HCT116 (cell line): ENCODE results near the gene SH3GLB2. TPM values are rescaled to one million over a fixed set of nuclear protein-coding genes. Genes with fewer than 3 reads are reported as not detected.

Experiments
- ATAC-seq: fragments of 200-7000 bp; cut with Tn5 transposase; 2 replicates; pipeline ENCODE4 v1.9.1; 2020; ENCODE audit warnings: mild to moderate bottlenecking, moderate library complexity
- BruUV-seq: library from RNA; stranded (reverse); fragments of 400-500 nt; replicated peaks from 2 replicates; lab custom pipeline; 2021; lab: Mats Ljungman, UMichigan
- CTCF ChIA-PET: fragments of 300-600 bp; sonication (Branson Sonifier 250); formaldehyde crosslinking; loops from one replicate; lab custom pipeline; 2021; ENCODE audit warnings: antibody characterized with exemption; lab: Charles Lee
- POLR2A ChIA-PET: fragments of 300-600, 350-600 bp; sonication (Branson Sonifier 250); formaldehyde crosslinking; loops from one replicate; lab custom pipeline; 2021; ENCODE audit warnings: antibody characterized with exemption; lab: Charles Lee
- RAD21 ChIA-PET, 2 experiments: fragments of 300-600 bp; sonication (Branson Sonifier 250); formaldehyde crosslinking; loops; one replicate each; lab custom pipeline; 2023; ENCODE audit warnings: low total read pairs in 2 of 2; ENCODE audit not compliant: uncharacterized antibody in 2 of 2, unreplicated experiment in 2 of 2, low non-redundant PET in 1 of 2; lab: Charles Lee
- DNase-seq: peaks from one replicate; pipeline ENCODE4 v3.0.0-alpha.2; 2010; ENCODE audit warnings: low read depth, low spot score
- H2AFZ ChIP-seq: fragments of 200-600 bp; shearing (Covaris generic), sonication (generic); 2 replicates; pipeline ENCODE4 v1.6.1; 2017; ENCODE audit warnings: low read depth, mixed run types, mixed read lengths, antibody characterized with exemption, low read length; ENCODE audit not compliant: poor library complexity, severe bottlenecking
- H3K27ac ChIP-seq: 2 replicates; pipeline ENCODE4 v1.5.1; 2012; ENCODE audit warnings: low read depth, low read length
- H3K27me3 ChIP-seq: fragments of 200-600 bp; sonication (generic); 2 replicates; pipeline ENCODE4 v1.6.1; 2016; ENCODE audit warnings: mixed run types, low read length, mixed read lengths; ENCODE audit not compliant: insufficient read depth
- H3K36me3 ChIP-seq, 2 experiments: fragments of 200-500 bp in 1 of 2; fragments of 200-600 bp in 1 of 2; sonication (Bioruptor generic) in 1 of 2; sonication (generic) in 1 of 2; 2 replicates each; pipeline versions ENCODE4 v1.5.1 to v1.6.1; 2014 to 2016; ENCODE audit warnings: low read length in 2 of 2, inconsistent platforms in 1 of 2, mixed read lengths in 1 of 2, mixed run types in 1 of 2; ENCODE audit not compliant: insufficient read depth in 2 of 2, control insufficient read depth in 1 of 2
- H3K4me1 ChIP-seq, 2 experiments: fragments of 200-600 bp in 1 of 2; sonication (generic) in 1 of 2; 2 replicates each; pipeline versions ENCODE4 v1.5.1 to v1.6.1; 2012 to 2017; ENCODE audit warnings: low read length in 2 of 2, inconsistent platforms in 1 of 2, mild to moderate bottlenecking in 1 of 2, mixed read lengths in 1 of 2, mixed run types in 1 of 2, moderate library complexity in 1 of 2; ENCODE audit not compliant: insufficient read depth in 2 of 2, control insufficient read depth in 1 of 2
- H3K4me2 ChIP-seq: fragments of 200-600 bp; sonication (generic); 2 replicates; pipeline ENCODE4 v1.6.1; 2017; ENCODE audit warnings: mixed run types, low read length, mixed read lengths
- H3K4me3 ChIP-seq, 2 experiments: fragments of 200-600 bp in 1 of 2; sonication (generic) in 1 of 2; replicated peaks in 1 of 2; 2 replicates each; pipeline ENCODE4 v1.5.1; 2011 to 2016; ENCODE audit warnings: low read length in 2 of 2, control low read depth in 1 of 2, low read depth in 1 of 2, mild to moderate bottlenecking in 1 of 2, mixed read lengths in 1 of 2, mixed run types in 1 of 2
- H3K79me2 ChIP-seq: fragments of 200-600 bp; sonication (generic); 2 replicates; pipeline ENCODE4 v1.6.1; 2017; ENCODE audit warnings: mild to moderate bottlenecking, mixed run types, low read length, moderate library complexity, mixed read lengths; ENCODE audit not compliant: insufficient read depth
- H3K9ac ChIP-seq: fragments of 200-600 bp; sonication (generic); 2 replicates; pipeline ENCODE4 v1.6.1; 2016; ENCODE audit warnings: low read length, mixed read lengths
- H3K9me2 ChIP-seq: fragments of 200-600 bp; sonication (generic), shearing (Covaris generic); 2 replicates; pipeline ENCODE4 v1.6.1; 2017; ENCODE audit warnings: mixed run types, mild to moderate bottlenecking, moderate library complexity; ENCODE audit not compliant: insufficient read depth
- H3K9me3 ChIP-seq, 2 experiments: fragments of 200-500 bp in 1 of 2; fragments of 200-600 bp in 1 of 2; sonication (Bioruptor generic) in 1 of 2; sonication (generic) in 1 of 2; 2 replicates each; pipeline ENCODE4 v1.6.1; 2014 to 2017; ENCODE audit warnings: low read length in 2 of 2, mixed read lengths in 2 of 2, inconsistent platforms in 1 of 2, low read depth in 1 of 2, mild to moderate bottlenecking in 1 of 2, mixed run types in 1 of 2, moderate library complexity in 1 of 2; ENCODE audit not compliant: control insufficient read depth in 1 of 2, insufficient read depth in 1 of 2
- H4K20me1 ChIP-seq: fragments of 200-600 bp; sonication (generic), shearing (Covaris generic); 2 replicates; pipeline ENCODE4 v1.6.1; 2017; ENCODE audit warnings: mixed run types, mild to moderate bottlenecking, moderate library complexity; ENCODE audit not compliant: insufficient read depth
- CBX3 ChIP-seq: IDR thresholded peaks from 2 replicates; pipeline ENCODE4 v1.6.1; 2012; ENCODE audit warnings: low read depth
- CEBPB ChIP-seq: IDR thresholded peaks from 2 replicates; pipeline ENCODE4 v1.6.1; 2012; ENCODE audit warnings: low read depth
- EGR1 ChIP-seq: IDR thresholded peaks from 2 replicates; pipeline ENCODE4 v1.6.1; 2012; ENCODE audit warnings: low read depth
- ELF1 ChIP-seq: IDR thresholded peaks from 2 replicates; pipeline ENCODE4 v1.6.1; 2012; ENCODE audit warnings: low read depth, borderline replicate concordance
- EZH2 ChIP-seq: fragments of 200-600 bp; sonication (generic); IDR thresholded peaks from 2 replicates; pipeline ENCODE4 v1.6.1; 2017; ENCODE audit warnings: antibody characterized with exemption, mixed run types
- FOSL1 ChIP-seq: IDR thresholded peaks from 2 replicates; pipeline ENCODE4 v1.6.1; 2012; ENCODE audit warnings: low read depth
- JUND ChIP-seq: IDR thresholded peaks from 2 replicates; pipeline ENCODE4 v1.6.1; 2012
- POLR2A ChIP-seq: IDR thresholded peaks from 2 replicates; pipeline ENCODE4 v1.7.0; 2011; ENCODE audit warnings: borderline replicate concordance; ENCODE audit not compliant: insufficient read depth, insufficient read length; ENCODE audit errors: extremely low read depth
- POLR2AphosphoS5 ChIP-seq: IDR thresholded peaks from 2 replicates; pipeline ENCODE4 v1.6.1; 2011; ENCODE audit warnings: mild to moderate bottlenecking, low read depth, low read length, moderate library complexity
- RAD21 ChIP-seq: IDR thresholded peaks from 2 replicates; pipeline ENCODE4 v1.6.1; 2012; ENCODE audit warnings: low read depth, mild to moderate bottlenecking
- SIN3A ChIP-seq: IDR thresholded peaks from 2 replicates; pipeline ENCODE4 v1.6.1; 2012; ENCODE audit warnings: low read depth
- SRF ChIP-seq: IDR thresholded peaks from 2 replicates; pipeline ENCODE4 v1.6.1; 2012; ENCODE audit warnings: low read depth
- YY1 ChIP-seq: IDR thresholded peaks from 2 replicates; pipeline ENCODE4 v1.6.1; 2011; ENCODE audit warnings: low read length, low read depth, moderate library complexity, mild to moderate bottlenecking; ENCODE audit not compliant: insufficient replicate concordance; ENCODE audit errors: extremely low read depth
- intact Hi-C: fragments of 100-400 bp; cut with micrococcal nuclease; formaldehyde crosslinking; loops from 2 replicates; pipeline ENCODE4 v1.10.0; 2022
- total RNA-seq: library from RNA; stranded (reverse); gene quantifications from one replicate; pipeline ENCODE4 v1.2.1, GENCODE V29; 2021; ENCODE audit not compliant: unreplicated experiment
- TF ChIP-seq, protein P1 (sequence below): IDR thresholded peaks from 2 replicates; pipeline ENCODE4 v1.6.1; 2012
- TF ChIP-seq, protein P2 (sequence below), 3 experiments: fragments of 200-600 bp in 1 of 3; sonication (generic) in 1 of 3; IDR thresholded peaks in 2 of 3; conservative IDR thresholded peaks in 1 of 3; 2 replicates each; pipeline ENCODE4 v1.5.1; 2012 to 2017; ENCODE audit warnings: low read depth in 2 of 3, low read length in 2 of 3, antibody characterized with exemption in 1 of 3, borderline replicate concordance in 1 of 3, control low read depth in 1 of 3, mild to moderate bottlenecking in 1 of 3, mixed read lengths in 1 of 3, mixed run types in 1 of 3, moderate library complexity in 1 of 3; ENCODE audit not compliant: insufficient read depth in 1 of 3

SH3GLB2 gene
- total RNA-seq, 1 experiment from 2014 or later = 87.9 TPM

DNA sequence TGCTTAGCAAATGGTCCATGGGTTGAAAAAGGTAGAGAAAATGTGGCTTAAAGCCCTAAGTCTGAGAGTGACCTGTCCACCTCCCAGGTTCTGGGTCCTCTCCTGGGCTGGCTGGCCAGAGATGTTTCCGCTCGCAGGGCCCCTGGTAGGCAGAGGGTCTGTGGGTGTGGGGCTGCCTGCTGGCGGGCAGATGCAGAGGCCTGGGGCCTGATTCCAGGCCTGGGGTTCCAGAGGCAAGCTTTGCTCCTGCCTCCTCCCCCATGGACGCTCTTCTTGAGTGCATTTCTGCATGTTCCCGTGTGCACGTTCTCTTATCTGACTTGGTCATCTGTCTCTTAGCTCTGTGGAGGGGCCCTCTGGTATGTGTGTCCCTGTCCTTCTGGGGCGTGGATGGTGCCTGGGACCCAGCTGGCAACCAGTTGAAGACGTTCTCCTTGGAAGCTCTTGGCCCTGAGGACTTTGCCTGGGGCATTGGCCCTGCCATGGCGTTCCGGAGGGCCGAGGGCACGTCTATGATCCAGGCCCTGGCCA is 12.0 kb upstream of the SH3GLB2 start:
- Histone ChIP-seq H2AFZ (no peak overlapping the region), H3K4me1 (peaks cover 9 to 20% of the 10 kb centered on the region in 2 experiments; a peak in 2 of 4 replicates), H3K4me2 (no peak overlapping the region), H3K9ac (no peak overlapping the region), H3K9me3 (no peaks in the 10 kb centered on the region), H3K4me3 (no peak overlapping the region), H3K79me2 (peaks cover 5% of the 10 kb centered on the region; the same call in 1 of the 2 replicates), H4K20me1 (no peaks in the 10 kb centered on the region), H3K27me3 (no peaks in the 10 kb centered on the region), H3K9me2 (no peaks in the 10 kb centered on the region), H3K27ac (no peak overlapping the region), H3K36me3 (peaks cover 0 to 4% of the 10 kb centered on the region in 2 experiments; a peak in 1 of 4 replicates)
- ATAC-seq (no peak), DNase-seq (no peak)
- no TSS peak for BruUV-seq
- intact Hi-C loops = no loop called here
- CTCF ChIA-PET = no interaction called here
- POLR2A ChIA-PET = no interaction called here
- RAD21 ChIA-PET = no interaction called here
- TF ChIP-seq CEBPB (no peak), POLR2A (no peak), YY1 (no peak), JUND (no peak)
- TF ChIP-seq, all 23 proteins: peak for 0

DNA sequence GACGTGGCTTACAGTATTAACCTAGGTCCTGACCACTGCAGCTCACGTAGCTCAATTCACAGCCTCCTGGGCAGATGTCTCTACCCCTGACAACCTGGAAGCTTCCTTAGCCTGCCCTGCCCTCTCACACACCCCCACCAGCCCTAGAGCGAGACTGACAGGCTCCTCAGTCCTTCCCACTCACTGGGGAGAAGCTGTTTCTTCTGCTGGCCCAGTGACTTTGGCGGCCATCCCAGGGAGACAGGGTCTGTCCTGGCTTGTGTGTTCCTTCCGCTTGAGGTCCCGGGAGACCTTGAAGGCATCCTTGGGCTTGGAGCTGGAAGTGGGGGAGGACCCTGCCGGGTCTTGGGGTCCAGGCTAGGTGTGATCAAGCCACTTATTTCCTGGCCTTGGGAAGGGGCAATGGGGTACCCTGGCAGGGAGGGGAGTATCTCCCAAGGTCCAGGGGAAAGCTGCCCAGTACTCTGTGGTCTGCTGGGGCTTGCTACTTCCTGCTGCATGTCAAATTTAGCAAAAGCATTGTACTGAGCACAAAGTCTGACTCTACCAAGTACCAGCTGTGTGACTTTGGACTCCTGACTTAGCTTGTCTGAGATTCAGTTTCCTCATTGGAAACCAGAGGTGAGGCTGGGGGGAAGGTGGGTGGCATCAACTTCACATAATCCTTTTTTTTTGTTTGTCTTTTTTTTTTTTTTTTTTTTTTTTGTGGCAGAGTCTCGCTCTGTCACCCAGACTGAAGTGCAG is 10.2 kb upstream of the SH3GLB2 start:
- CTCF ChIA-PET = interaction anchor here (1.7 kb wide), 1 partner anchor 10 kb away, joined by 7 read pairs; the partner anchor contains the start of gene SH3GLB2
- no peak overlapping the region for H3K9ac ChIP-seq
- peaks cover 9 to 20% of the 10 kb centered on the region in 2 experiments; a peak in 2 of 4 replicates for H3K4me1 ChIP-seq
- TF ChIP-seq RAD21 (no peak), SRF (no peak), SIN3A (no peak), POLR2AphosphoS5 (no peak), POLR2A (no peak), ELF1 (no peak), EZH2 (no peak), CEBPB (no peak), FOSL1 (no peak), EGR1 (no peak), CBX3 (no peak), JUND (no peak)
- TF ChIP-seq, protein P1, sequence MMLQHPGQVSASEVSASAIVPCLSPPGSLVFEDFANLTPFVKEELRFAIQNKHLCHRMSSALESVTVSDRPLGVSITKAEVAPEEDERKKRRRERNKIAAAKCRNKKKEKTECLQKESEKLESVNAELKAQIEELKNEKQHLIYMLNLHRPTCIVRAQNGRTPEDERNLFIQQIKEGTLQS = no peak
- TF ChIP-seq, protein P2, sequence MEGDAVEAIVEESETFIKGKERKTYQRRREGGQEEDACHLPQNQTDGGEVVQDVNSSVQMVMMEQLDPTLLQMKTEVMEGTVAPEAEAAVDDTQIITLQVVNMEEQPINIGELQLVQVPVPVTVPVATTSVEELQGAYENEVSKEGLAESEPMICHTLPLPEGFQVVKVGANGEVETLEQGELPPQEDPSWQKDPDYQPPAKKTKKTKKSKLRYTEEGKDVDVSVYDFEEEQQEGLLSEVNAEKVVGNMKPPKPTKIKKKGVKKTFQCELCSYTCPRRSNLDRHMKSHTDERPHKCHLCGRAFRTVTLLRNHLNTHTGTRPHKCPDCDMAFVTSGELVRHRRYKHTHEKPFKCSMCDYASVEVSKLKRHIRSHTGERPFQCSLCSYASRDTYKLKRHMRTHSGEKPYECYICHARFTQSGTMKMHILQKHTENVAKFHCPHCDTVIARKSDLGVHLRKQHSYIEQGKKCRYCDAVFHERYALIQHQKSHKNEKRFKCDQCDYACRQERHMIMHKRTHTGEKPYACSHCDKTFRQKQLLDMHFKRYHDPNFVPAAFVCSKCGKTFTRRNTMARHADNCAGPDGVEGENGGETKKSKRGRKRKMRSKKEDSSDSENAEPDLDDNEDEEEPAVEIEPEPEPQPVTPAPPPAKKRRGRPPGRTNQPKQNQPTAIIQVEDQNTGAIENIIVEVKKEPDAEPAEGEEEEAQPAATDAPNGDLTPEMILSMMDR (IDR thresholded peaks at IDR 0.05 in 2 of 3, conservative IDR thresholded peaks at IDR 0.05 in 1 of 3; ENCODE audit: borderline replicate concordance in 1 of 3, insufficient read depth in 1 of 3, low read depth in 2 of 3, low read length in 2 of 3) = no peak
- no peak overlapping the region for H3K27ac ChIP-seq
- peaks cover 0 to 4% of the 10 kb centered on the region in 2 experiments; a peak in 1 of 4 replicates for H3K36me3 ChIP-seq
- H3K27me3 ChIP-seq = no peaks in the 10 kb centered on the region
- intact Hi-C loops = no loop called here
- H3K79me2 ChIP-seq = peaks cover 5% of the 10 kb centered on the region; the same call in 1 of the 2 replicates
- no peaks in the 10 kb centered on the region for H3K9me2 ChIP-seq
- H4K20me1 ChIP-seq = no peaks in the 10 kb centered on the region
- ATAC-seq (no peak), DNase-seq (no peak)
- H3K9me3 ChIP-seq = no peaks in the 10 kb centered on the region
- H3K4me2 ChIP-seq = peak overlapping the region; percentile 83; the same call in 1 of the 2 replicates
- POLR2A ChIA-PET = no interaction called here
- H2AFZ ChIP-seq = no peak overlapping the region
- 0 out of 4 replicates have a peak overlapping the region, but pooled peaks of 1 of the 2 experiments have one; percentile 99 for H3K4me3 ChIP-seq
- RAD21 ChIA-PET = no interaction called here
- no TSS peak for BruUV-seq
